OCI-LY1 (cell line): ENCODE results near the gene LGALS12.

Source experiments
- H2AFZ ChIP-seq: fragments of 200-600 bp; sonication (generic), shearing (Covaris generic); 2 replicates; pipeline ENCODE4 v1.6.0; 2014; ENCODE audit warnings: antibody characterized with exemption, mild to moderate bottlenecking, low read length
- H3F3A ChIP-seq: fragments of 200-600 bp; sonication (generic), shearing (Covaris generic); 2 replicates; pipeline ENCODE4 v1.6.0; 2014; ENCODE audit warnings: mild to moderate bottlenecking, antibody characterized with exemption, low read length, moderate library complexity; ENCODE audit not compliant: insufficient read depth
- H3K27ac ChIP-seq: fragments of 200-600 bp; sonication (generic); 2 replicates; pipeline ENCODE4 v1.5.1; 2014; ENCODE audit warnings: low read length, mixed run types, mild to moderate bottlenecking, low read depth; ENCODE audit not compliant: poor library complexity, severe bottlenecking
- H3K27me3 ChIP-seq: fragments of 200-600 bp; sonication (generic); 2 replicates; pipeline ENCODE4 v1.6.0; 2014; ENCODE audit warnings: antibody characterized with exemption, mild to moderate bottlenecking, low read length, moderate library complexity; ENCODE audit not compliant: insufficient read depth
- H3K36me3 ChIP-seq: fragments of 200-600 bp; sonication (generic); 2 replicates; pipeline ENCODE4 v1.6.1; 2014; ENCODE audit warnings: mild to moderate bottlenecking, antibody characterized with exemption, low read length, moderate library complexity, mixed read lengths; ENCODE audit not compliant: insufficient read depth
- H3K4me1 ChIP-seq: fragments of 200-600 bp; sonication (generic); 2 replicates; pipeline ENCODE4 v1.5.1; 2014; ENCODE audit warnings: mild to moderate bottlenecking, low read length, moderate library complexity; ENCODE audit not compliant: insufficient read depth, severe bottlenecking
- H3K4me2 ChIP-seq: fragments of 200-600 bp; sonication (generic), shearing (Covaris generic); 2 replicates; pipeline ENCODE4 v1.6.1; 2014; ENCODE audit warnings: low read length
- H3K4me3 ChIP-seq: fragments of 200-600 bp; sonication (generic); 2 replicates; pipeline ENCODE4 v1.5.1; 2014; ENCODE audit warnings: low read length, low read depth, mild to moderate bottlenecking, mixed read lengths; ENCODE audit not compliant: poor library complexity, severe bottlenecking
- H3K79me2 ChIP-seq: fragments of 200-600 bp; shearing (Covaris generic); 2 replicates; pipeline ENCODE4 v1.6.1; 2016; ENCODE audit warnings: mixed run types, low read length, mixed read lengths; ENCODE audit not compliant: insufficient read depth
- H3K9ac ChIP-seq: fragments of 200-600 bp; sonication (generic), shearing (Covaris generic); 2 replicates; pipeline ENCODE4 v1.6.1; 2014; ENCODE audit warnings: mild to moderate bottlenecking, low read length, mixed read lengths
- H3K9me2 ChIP-seq: fragments of 200-600 bp; sonication (generic), shearing (Covaris generic); 2 replicates; pipeline ENCODE4 v1.6.1; 2014; ENCODE audit warnings: low read depth, mild to moderate bottlenecking, low read length, mixed read lengths
- H3K9me3 ChIP-seq: fragments of 200-600 bp; shearing (Covaris generic); 2 replicates; pipeline ENCODE4 v1.6.1; 2014; ENCODE audit warnings: low read length, mixed read lengths
- H4K20me1 ChIP-seq: fragments of 200-600 bp; sonication (generic), shearing (Covaris generic); 2 replicates; pipeline ENCODE4 v1.6.0; 2016; ENCODE audit warnings: mild to moderate bottlenecking, low read length; ENCODE audit not compliant: insufficient read depth
- EZH2 ChIP-seq: fragments of 200-600 bp; sonication (generic), shearing (Covaris generic); IDR thresholded peaks from 2 replicates; pipeline ENCODE4 v1.8.0; 2017; ENCODE audit warnings: borderline replicate concordance, mixed run types, mild to moderate bottlenecking, antibody characterized with exemption, low read length, moderate library complexity, mixed read lengths
- TF ChIP-seq, protein P1 (sequence below): fragments of 200-600 bp; sonication (generic), shearing (Covaris generic); IDR thresholded peaks from 2 replicates; pipeline ENCODE4 v1.5.1; 2017; ENCODE audit warnings: mild to moderate bottlenecking, antibody characterized with exemption, low read length, moderate library complexity, mixed read lengths

LGALS12 gene

GRCh38 chr11:63532799-63533475 is 27.1 kb downstream of the LGALS12 start:
- peaks cover 11% of the 10 kb centered on the region for H3K4me1 ChIP-seq
- H4K20me1 ChIP-seq, result no peaks in the 10 kb centered on the region
- no peak overlapping the region for H3K9ac ChIP-seq
- H3K4me2 ChIP-seq, result no peak overlapping the region
- H3K27ac ChIP-seq, result no peak overlapping the region
- H3F3A ChIP-seq, result no peaks in the 10 kb centered on the region
- H3K27me3 ChIP-seq, result no peaks in the 10 kb centered on the region
- no peaks in the 10 kb centered on the region for H3K9me3 ChIP-seq
- H3K79me2 ChIP-seq, result no peaks in the 10 kb centered on the region
- TF ChIP-seq EZH2, result no peak
- TF ChIP-seq, protein P1, sequence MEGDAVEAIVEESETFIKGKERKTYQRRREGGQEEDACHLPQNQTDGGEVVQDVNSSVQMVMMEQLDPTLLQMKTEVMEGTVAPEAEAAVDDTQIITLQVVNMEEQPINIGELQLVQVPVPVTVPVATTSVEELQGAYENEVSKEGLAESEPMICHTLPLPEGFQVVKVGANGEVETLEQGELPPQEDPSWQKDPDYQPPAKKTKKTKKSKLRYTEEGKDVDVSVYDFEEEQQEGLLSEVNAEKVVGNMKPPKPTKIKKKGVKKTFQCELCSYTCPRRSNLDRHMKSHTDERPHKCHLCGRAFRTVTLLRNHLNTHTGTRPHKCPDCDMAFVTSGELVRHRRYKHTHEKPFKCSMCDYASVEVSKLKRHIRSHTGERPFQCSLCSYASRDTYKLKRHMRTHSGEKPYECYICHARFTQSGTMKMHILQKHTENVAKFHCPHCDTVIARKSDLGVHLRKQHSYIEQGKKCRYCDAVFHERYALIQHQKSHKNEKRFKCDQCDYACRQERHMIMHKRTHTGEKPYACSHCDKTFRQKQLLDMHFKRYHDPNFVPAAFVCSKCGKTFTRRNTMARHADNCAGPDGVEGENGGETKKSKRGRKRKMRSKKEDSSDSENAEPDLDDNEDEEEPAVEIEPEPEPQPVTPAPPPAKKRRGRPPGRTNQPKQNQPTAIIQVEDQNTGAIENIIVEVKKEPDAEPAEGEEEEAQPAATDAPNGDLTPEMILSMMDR, result no peak
- H3K9me2 ChIP-seq, result no peaks in the 10 kb centered on the region
- no peaks in the 10 kb centered on the region for H3K36me3 ChIP-seq
- no peak overlapping the region for H3K4me3 ChIP-seq
- H2AFZ ChIP-seq, result no peak overlapping the region

- H3K9ac ChIP-seq, result no peak overlapping the region
- TF ChIP-seq, protein P1, result no peak
- TF ChIP-seq EZH2, result no peak
- no peaks in the 10 kb centered on the region for H3F3A ChIP-seq
- no peaks in the 10 kb centered on the region for H3K79me2 ChIP-seq
- no peak overlapping the region for H2AFZ ChIP-seq
- no peaks in the 10 kb centered on the region for H3K9me3 ChIP-seq
- no peaks in the 10 kb centered on the region for H3K36me3 ChIP-seq
- no peak overlapping the region for H3K4me2 ChIP-seq
- H3K9me2 ChIP-seq, result no peaks in the 10 kb centered on the region
- H3K27me3 ChIP-seq, result no peaks in the 10 kb centered on the region
- no peaks in the 10 kb centered on the region for H4K20me1 ChIP-seq
- no peak overlapping the region for H3K4me3 ChIP-seq
- H3K27ac ChIP-seq, result no peak overlapping the region
- H3K4me1 ChIP-seq, result peaks cover 11% of the 10 kb centered on the region
Observed at GRCh38 chr11:63534076-63534475, 28.2 kb downstream of the LGALS12 start.

GRCh38 chr11:63534895-63535461 is 29.1 kb downstream of the LGALS12 start:
- H4K20me1 ChIP-seq, result no peaks in the 10 kb centered on the region
- H3K4me1 ChIP-seq, result peaks cover 11% of the 10 kb centered on the region
- no peak overlapping the region for H3K9ac ChIP-seq
- H3K36me3 ChIP-seq, result no peaks in the 10 kb centered on the region
- no peaks in the 10 kb centered on the region for H3F3A ChIP-seq
- H3K79me2 ChIP-seq, result no peaks in the 10 kb centered on the region
- no peak overlapping the region for H3K27ac ChIP-seq
- H3K27me3 ChIP-seq, result no peaks in the 10 kb centered on the region
- H3K4me2 ChIP-seq, result no peak overlapping the region
- H3K9me2 ChIP-seq, result no peaks in the 10 kb centered on the region
- H3K4me3 ChIP-seq, result no peak overlapping the region
- H3K9me3 ChIP-seq, result no peaks in the 10 kb centered on the region
- no peak overlapping the region for H2AFZ ChIP-seq
- TF ChIP-seq, protein P1, result no peak
- TF ChIP-seq EZH2, result no peak
